ENCODE data around the gene MAGEC2. TPM values are rescaled to one million over a fixed set of nuclear protein-coding genes. Genes with fewer than 3 reads are reported as not detected.

MAGEC2 gene
- total and polyA plus RNA-seq, 9 donors: not detected

- Histone ChIP-seq H3K27ac (ENCODE audit: low read length) (no peak overlapping the region), H3K27me3 (ENCODE audit: control insufficient read depth, insufficient read depth, low read length) (no peaks in the 10 kb centered on the region), H3K4me3 (ENCODE audit: low read length) (no peak overlapping the region), H3K9me3 (replicated peaks; ENCODE audit: control insufficient read depth, low read depth, low read length) (no peaks in the 10 kb centered on the region), H3K36me3 (ENCODE audit: control insufficient read depth, insufficient read depth, low read length) (no peaks in the 10 kb centered on the region), H3K4me1 (ENCODE audit: control insufficient read depth, insufficient read depth, low read length) (no peaks in the 10 kb centered on the region)
- no peak for DNase-seq
- WGBS (ENCODE audit: insufficient coverage): no CpG with 5 or more reads among the region's 2 CpGs
Measured at GRCh38 chrX:142186103-142186502, 19.0 kb downstream of the MAGEC2 start.

DNA sequence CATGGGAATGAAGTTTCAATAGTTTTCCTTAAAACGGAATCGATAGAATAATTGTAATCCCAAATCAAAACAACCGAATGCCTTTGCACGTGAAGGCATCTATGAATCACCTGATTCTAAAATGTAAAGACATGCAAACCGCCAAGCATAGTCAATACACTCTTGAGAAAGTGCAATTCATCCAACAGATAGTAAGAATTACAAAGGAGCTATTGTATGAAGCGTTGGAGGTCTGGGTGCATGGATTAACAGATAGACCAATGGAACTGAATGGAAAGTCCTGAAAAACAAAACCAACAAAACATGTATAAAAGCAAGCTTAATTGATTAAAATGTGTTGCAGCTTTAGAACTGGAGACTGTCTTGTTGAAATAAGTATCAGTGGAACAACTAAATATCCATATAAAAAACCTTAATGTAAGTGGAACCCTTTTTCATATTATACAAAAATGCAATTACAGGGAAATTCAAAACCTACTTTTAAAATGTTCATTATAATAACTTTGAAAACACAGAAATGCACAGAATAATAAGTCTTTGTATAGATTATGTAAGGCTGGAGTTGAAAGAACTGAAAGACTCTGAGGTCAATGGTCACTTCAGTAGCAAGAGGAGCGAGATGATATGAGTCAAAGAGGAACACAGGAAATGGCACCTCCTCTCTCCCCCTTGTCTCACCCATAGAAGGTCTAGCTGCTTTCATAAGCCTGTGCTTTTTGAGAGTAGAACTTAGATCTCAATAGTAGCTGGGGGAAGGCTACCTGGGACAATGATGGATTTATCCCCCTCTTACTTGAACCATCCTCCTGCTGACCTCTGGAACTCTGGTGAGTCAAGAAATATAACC is 20.1 kb downstream of the MAGEC2 start:
- no peaks in the 10 kb centered on the region for H3K9me3 ChIP-seq (replicated peaks; ENCODE audit: control insufficient read depth, low read depth, low read length)
- H3K4me1 ChIP-seq (ENCODE audit: control insufficient read depth, insufficient read depth, low read length): no peaks in the 10 kb centered on the region
- no peak for DNase-seq
- 100% methylated on average over 2 of the region's 7 CpGs for WGBS (ENCODE audit: insufficient coverage)
- no peaks in the 10 kb centered on the region for H3K27me3 ChIP-seq (ENCODE audit: control insufficient read depth, insufficient read depth, low read length)
- H3K36me3 ChIP-seq (ENCODE audit: control insufficient read depth, insufficient read depth, low read length): no peaks in the 10 kb centered on the region
- H3K27ac ChIP-seq (ENCODE audit: low read length): no peak overlapping the region
- H3K4me3 ChIP-seq (ENCODE audit: low read length): no peak overlapping the region

DNA sequence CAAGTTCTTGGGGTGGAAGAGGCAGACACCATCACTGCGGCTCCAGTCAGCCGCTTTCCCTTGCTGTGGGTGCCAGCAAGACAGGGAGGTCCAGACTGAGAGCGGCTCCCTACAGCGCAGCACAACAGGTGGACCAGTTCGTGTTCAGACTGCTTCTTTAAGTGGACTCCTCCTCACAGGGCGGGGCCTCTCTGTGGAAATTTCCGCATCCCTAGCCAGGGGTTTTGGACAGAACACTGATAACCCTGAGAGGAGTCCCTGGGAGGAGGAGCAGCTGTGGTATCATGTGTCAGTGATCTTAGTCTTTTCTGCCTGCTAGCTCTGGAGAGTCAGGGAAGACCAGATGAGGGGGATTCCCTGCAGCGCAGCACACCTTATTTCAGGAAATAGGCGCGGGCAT is 48.5 kb downstream of the MAGEC2 start:
- no peaks in the 10 kb centered on the region for H3K4me1 ChIP-seq (ENCODE audit: control insufficient read depth, insufficient read depth, low read length)
- H3K9me3 ChIP-seq (replicated peaks; ENCODE audit: control insufficient read depth, low read depth, low read length): no peaks in the 10 kb centered on the region
- H3K36me3 ChIP-seq (ENCODE audit: control insufficient read depth, insufficient read depth, low read length): no peaks in the 10 kb centered on the region
- H3K27ac ChIP-seq (ENCODE audit: low read length): no peak overlapping the region
- H3K4me3 ChIP-seq (ENCODE audit: low read length): no peak overlapping the region
- 61% methylated on average over 8 of the region's 10 CpGs for WGBS (ENCODE audit: insufficient coverage)
- H3K27me3 ChIP-seq (ENCODE audit: control insufficient read depth, insufficient read depth, low read length): no peaks in the 10 kb centered on the region
- no peak for DNase-seq
